Glutamatergic neuron (in vitro differentiated cells): Measurements from ENCODE around the gene FAM199X. TPM values are rescaled to one million over a fixed set of nuclear protein-coding genes. Genes with fewer than 3 reads are reported as not detected.

ENCODE experiments used
- DNase-seq: peaks from one replicate; pipeline ENCODE4 v3.0.0; 2022
- H3K27ac Mint-ChIP-seq: one replicate; pipeline ENCODE4 v1.8.0; 2020; ENCODE audit warnings: mild to moderate bottlenecking, mixed read lengths, inconsistent platforms; ENCODE audit not compliant: unreplicated experiment
- H3K27me3 Mint-ChIP-seq: one replicate; pipeline ENCODE4 v1.8.0; 2020; ENCODE audit warnings: mild to moderate bottlenecking, moderate library complexity, mixed read lengths, inconsistent platforms; ENCODE audit not compliant: unreplicated experiment
- H3K36me3 Mint-ChIP-seq: one replicate; pipeline ENCODE4 v1.8.0; 2020; ENCODE audit warnings: mild to moderate bottlenecking, mixed read lengths, inconsistent platforms; ENCODE audit not compliant: unreplicated experiment
- H3K4me1 Mint-ChIP-seq: one replicate; pipeline ENCODE4 v1.8.0; 2020; ENCODE audit warnings: mild to moderate bottlenecking, low read depth, mixed read lengths, inconsistent platforms; ENCODE audit not compliant: unreplicated experiment
- H3K4me3 Mint-ChIP-seq: one replicate; pipeline ENCODE4 v1.8.0; 2020; ENCODE audit warnings: mild to moderate bottlenecking, mixed read lengths, inconsistent platforms; ENCODE audit not compliant: unreplicated experiment
- H3K9me3 Mint-ChIP-seq: one replicate; pipeline ENCODE4 v1.8.0; 2020; ENCODE audit warnings: mild to moderate bottlenecking, moderate library complexity, mixed read lengths, inconsistent platforms; ENCODE audit not compliant: unreplicated experiment
- total RNA-seq: library from RNA; stranded (reverse); fragmentation: NEBNext Ultra II Directional; extraction: Animal tissue kit (Norgen Biotek cat#: 25700); gene quantifications from one replicate; pipeline ENCODE4 v1.2.1, GENCODE V29; 2021; ENCODE audit not compliant: unreplicated experiment
- TF ChIP-seq, protein P1 (sequence below): fragments of 200-600 bp; sonication (generic); IDR thresholded peaks from one replicate; pipeline ENCODE4 v1.5.0; 2021; ENCODE audit not compliant: partially characterized antibody, unreplicated experiment

The FAM199X gene
- total RNA-seq, 1 donor from 2014 or later: 14.9 TPM

DNA sequence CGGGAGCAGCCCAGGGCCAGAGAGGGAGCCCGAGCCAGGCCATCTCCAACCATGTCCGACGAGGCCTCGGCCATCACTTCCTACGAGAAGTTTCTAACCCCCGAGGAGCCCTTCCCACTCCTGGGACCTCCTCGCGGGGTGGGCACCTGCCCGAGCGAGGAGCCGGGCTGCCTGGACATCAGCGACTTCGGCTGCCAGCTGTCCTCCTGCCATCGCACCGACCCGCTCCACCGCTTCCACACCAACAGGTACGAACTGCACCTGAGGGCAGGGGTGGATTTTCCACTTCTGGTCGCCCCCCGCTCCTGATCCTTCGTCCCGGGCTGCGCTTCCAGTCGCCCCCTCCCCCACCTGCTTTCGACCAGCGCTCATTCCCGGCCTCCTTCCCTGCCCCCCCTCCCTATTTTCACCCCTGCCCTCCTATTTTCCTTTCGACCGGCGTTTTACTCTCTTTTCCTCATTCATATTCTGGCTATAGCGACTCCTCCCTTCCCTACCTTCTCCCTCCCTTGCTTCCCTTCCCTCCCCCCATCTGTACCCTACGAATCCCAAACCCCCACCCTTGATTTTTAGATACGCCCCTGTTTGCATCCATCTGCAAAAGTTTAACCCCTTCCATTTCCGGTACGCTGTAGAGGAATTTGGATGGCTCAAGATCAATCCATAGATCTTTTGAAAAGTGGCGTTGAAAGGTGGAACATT, 633 bp downstream of the FAM199X start:
- peak; percentile 17 for DNase-seq
- H3K4me1 Mint-ChIP-seq: peaks cover 6% of the 10 kb centered on the region

DNA sequence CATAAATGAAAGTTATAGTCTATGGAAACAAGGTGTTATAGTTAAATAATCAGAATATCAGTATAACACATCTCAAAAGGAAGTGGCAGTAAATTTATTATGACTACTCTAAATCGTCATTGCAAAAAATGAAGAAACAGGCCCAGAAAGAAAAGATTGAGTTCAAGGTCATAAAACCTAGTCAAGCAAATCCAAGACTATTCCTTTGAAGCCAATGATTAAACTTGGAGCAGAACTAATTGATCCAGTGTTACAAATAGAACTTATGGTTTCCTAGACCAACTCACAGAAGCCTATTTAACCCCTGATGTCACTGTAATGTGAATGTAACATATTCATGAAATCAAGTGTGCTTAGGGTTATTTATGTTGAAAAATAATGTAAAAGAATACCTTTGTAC, 1.9 kb downstream of the FAM199X start:
- TF ChIP-seq, protein P1, sequence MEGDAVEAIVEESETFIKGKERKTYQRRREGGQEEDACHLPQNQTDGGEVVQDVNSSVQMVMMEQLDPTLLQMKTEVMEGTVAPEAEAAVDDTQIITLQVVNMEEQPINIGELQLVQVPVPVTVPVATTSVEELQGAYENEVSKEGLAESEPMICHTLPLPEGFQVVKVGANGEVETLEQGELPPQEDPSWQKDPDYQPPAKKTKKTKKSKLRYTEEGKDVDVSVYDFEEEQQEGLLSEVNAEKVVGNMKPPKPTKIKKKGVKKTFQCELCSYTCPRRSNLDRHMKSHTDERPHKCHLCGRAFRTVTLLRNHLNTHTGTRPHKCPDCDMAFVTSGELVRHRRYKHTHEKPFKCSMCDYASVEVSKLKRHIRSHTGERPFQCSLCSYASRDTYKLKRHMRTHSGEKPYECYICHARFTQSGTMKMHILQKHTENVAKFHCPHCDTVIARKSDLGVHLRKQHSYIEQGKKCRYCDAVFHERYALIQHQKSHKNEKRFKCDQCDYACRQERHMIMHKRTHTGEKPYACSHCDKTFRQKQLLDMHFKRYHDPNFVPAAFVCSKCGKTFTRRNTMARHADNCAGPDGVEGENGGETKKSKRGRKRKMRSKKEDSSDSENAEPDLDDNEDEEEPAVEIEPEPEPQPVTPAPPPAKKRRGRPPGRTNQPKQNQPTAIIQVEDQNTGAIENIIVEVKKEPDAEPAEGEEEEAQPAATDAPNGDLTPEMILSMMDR: no peak
- Mint-ChIP-seq H3K27me3 (no peaks in the 10 kb centered on the region), H3K27ac (no peak overlapping the region), H3K36me3 (no peaks in the 10 kb centered on the region), H3K4me1 (peaks cover 6% of the 10 kb centered on the region), H3K9me3 (peaks cover 2% of the 10 kb centered on the region), H3K4me3 (peak overlapping the region; percentile 79)
- no peak for DNase-seq

More for the DNA sequence above, 633 bp downstream of the FAM199X start:
- Mint-ChIP-seq H3K27ac (no peak overlapping the region), H3K9me3 (peaks cover 2% of the 10 kb centered on the region), H3K27me3 (no peaks in the 10 kb centered on the region), H3K4me3 (peak overlapping the region; percentile 79), H3K36me3 (no peaks in the 10 kb centered on the region)
- TF ChIP-seq, protein P1: no peak

DNA sequence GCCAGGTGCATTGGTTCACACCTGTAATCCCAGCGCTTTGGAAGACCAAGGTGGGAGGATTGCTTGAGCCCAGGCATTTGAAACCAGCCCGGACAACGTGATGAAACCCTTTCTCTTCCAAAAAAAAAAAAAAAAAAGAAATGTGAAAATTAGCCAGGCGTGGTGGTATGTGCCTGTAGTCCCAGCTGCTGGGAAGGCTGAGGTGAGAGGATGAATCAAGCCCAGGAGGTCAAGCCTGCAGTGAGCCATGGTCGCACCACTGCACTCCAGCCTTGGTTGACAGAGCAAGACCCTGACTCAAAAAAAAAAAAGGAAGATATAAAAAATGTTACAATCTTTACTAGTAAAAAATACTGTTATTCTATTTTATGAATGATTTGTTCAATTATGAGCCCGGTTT, 5.9 kb downstream of the FAM199X start:
- no peaks in the 10 kb centered on the region for H3K9me3 Mint-ChIP-seq
- no peaks in the 10 kb centered on the region for H3K27me3 Mint-ChIP-seq
- H3K4me1 Mint-ChIP-seq: peaks cover 7% of the 10 kb centered on the region
- TF ChIP-seq, protein P1: no peak
- no peaks in the 10 kb centered on the region for H3K36me3 Mint-ChIP-seq
- no peak overlapping the region for H3K4me3 Mint-ChIP-seq
- DNase-seq: no peak
- H3K27ac Mint-ChIP-seq: no peak overlapping the region

DNA sequence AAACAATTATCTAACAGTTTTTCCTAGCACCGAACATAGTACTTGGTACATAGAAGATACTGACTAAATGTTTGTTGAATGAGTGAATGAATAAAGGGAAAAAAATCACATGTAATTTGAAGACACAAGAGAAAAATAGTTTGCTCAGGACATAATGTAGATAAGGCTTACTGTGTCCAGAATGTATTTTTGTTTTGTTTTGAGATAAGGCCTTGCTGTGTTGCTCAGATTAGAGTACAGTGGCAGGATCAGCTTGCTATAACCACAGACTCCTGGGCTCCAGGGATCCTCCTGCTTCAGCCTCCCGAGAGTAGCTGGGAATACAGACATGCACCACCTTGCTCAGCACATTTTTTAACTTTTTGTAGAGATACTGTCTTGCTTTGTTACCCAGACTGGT, 6.5 kb downstream of the FAM199X start:
- Mint-ChIP-seq H3K4me3 (no peak overlapping the region), H3K9me3 (no peaks in the 10 kb centered on the region), H3K36me3 (no peaks in the 10 kb centered on the region), H3K4me1 (peaks cover 4% of the 10 kb centered on the region), H3K27ac (no peak overlapping the region), H3K27me3 (no peaks in the 10 kb centered on the region)
- TF ChIP-seq, protein P1: no peak
- DNase-seq: no peak

DNA sequence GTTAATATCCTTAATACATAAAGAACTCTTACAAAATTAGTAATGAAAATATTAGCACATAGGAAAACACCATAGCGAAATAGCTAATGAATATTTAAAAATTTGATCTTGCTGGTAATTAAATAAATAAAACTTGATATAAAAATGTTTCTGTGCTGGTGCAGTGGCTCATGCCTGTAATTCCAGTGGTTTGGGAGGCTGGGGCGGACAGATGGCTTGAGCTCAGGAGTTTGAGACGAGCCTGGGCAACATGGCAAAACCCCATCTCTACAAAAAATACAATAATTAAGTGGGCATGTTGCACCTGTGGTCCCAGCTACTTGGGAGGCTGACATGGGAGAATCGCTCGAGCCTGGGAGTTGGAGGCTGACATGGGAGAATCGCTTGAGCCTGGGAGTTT, 7.6 kb downstream of the FAM199X start:
- Mint-ChIP-seq H3K9me3 (no peaks in the 10 kb centered on the region), H3K4me3 (no peak overlapping the region), H3K36me3 (no peaks in the 10 kb centered on the region), H3K27ac (no peak overlapping the region), H3K27me3 (no peaks in the 10 kb centered on the region), H3K4me1 (peaks cover 1% of the 10 kb centered on the region)
- TF ChIP-seq, protein P1: no peak
- no peak for DNase-seq
